ENCODE data around the gene VAV2. TPM values are rescaled to one million over a fixed set of nuclear protein-coding genes. Genes with fewer than 3 reads are reported as not detected.

Gene VAV2
- total RNA-seq, 1 donor from 2014 or later = 80.6 TPM

- no peak for DNase-seq (ENCODE audit: low spot score, unreplicated experiment)
- Mint-ChIP-seq H3K4me3 (ENCODE audit: low read depth) (no peak overlapping the region), H3K27ac (no peak overlapping the region), H3K9me3 (ENCODE audit: low read depth) (no peaks in the 10 kb centered on the region), H3K27me3 (no peaks in the 10 kb centered on the region), H3K36me3 (ENCODE audit: insufficient read depth) (no peaks in the 10 kb centered on the region), H3K4me1 (ENCODE audit: low read depth) (peaks cover 18% of the 10 kb centered on the region)
- no peak for TF ChIP-seq CTCF (IDR thresholded peaks at IDR 0.05; ENCODE audit: unreplicated experiment)
These were observed 46.7 kb downstream of the VAV2 start for GRCh38 chr9:133945314-133945975.

GRCh38 chr9:133944746-133945135 is 47.4 kb downstream of the VAV2 start:
- Mint-ChIP-seq H3K4me3 (ENCODE audit: low read depth) (no peak overlapping the region), H3K27ac (no peak overlapping the region), H3K4me1 (ENCODE audit: low read depth) (peaks cover 22% of the 10 kb centered on the region), H3K36me3 (ENCODE audit: insufficient read depth) (no peaks in the 10 kb centered on the region), H3K9me3 (ENCODE audit: low read depth) (no peaks in the 10 kb centered on the region), H3K27me3 (no peaks in the 10 kb centered on the region)
- TF ChIP-seq CTCF (IDR thresholded peaks at IDR 0.05; ENCODE audit: unreplicated experiment) = no peak
- DNase-seq (ENCODE audit: low spot score, unreplicated experiment) = no peak

- H3K4me1 Mint-ChIP-seq (ENCODE audit: low read depth) = peaks cover 25% of the 10 kb centered on the region
These were observed 48.1 kb downstream of the VAV2 start for GRCh38 chr9:133943781-133944745.

GRCh38 chr9:133943036-133943780 is 48.9 kb downstream of the VAV2 start:
- no peak overlapping the region for H3K4me3 Mint-ChIP-seq (ENCODE audit: low read depth)
- no peak overlapping the region for H3K27ac Mint-ChIP-seq
- no peak for DNase-seq (ENCODE audit: low spot score, unreplicated experiment)
- H3K9me3 Mint-ChIP-seq (ENCODE audit: low read depth) = no peaks in the 10 kb centered on the region
- H3K4me1 Mint-ChIP-seq (ENCODE audit: low read depth) = peaks cover 24% of the 10 kb centered on the region
- no peak for TF ChIP-seq CTCF (IDR thresholded peaks at IDR 0.05; ENCODE audit: unreplicated experiment)
- no peaks in the 10 kb centered on the region for H3K36me3 Mint-ChIP-seq (ENCODE audit: insufficient read depth)
- H3K27me3 Mint-ChIP-seq = no peaks in the 10 kb centered on the region

More at GRCh38 chr9:133943781-133944745, 48.1 kb downstream of the VAV2 start:
- Mint-ChIP-seq H3K27ac (no peak overlapping the region), H3K27me3 (no peaks in the 10 kb centered on the region), H3K4me3 (ENCODE audit: low read depth) (no peak overlapping the region), H3K9me3 (ENCODE audit: low read depth) (no peaks in the 10 kb centered on the region), H3K36me3 (ENCODE audit: insufficient read depth) (no peaks in the 10 kb centered on the region)
- no peak for DNase-seq (ENCODE audit: low spot score, unreplicated experiment)
- no peak for TF ChIP-seq CTCF (IDR thresholded peaks at IDR 0.05; ENCODE audit: unreplicated experiment)

Measured in progenitor cell of endocrine pancreas (in vitro differentiated cells).